BJ (cell line): Measurements from ENCODE around the gene ZNF70. TPM values are rescaled to one million over a fixed set of nuclear protein-coding genes. Genes with fewer than 3 reads are reported as not detected.

ENCODE experiments used
- CTCF ChIA-PET: fragments of 350-600 bp; formaldehyde crosslinking; extraction: SDS; loops from one replicate; lab custom pipeline; 2021; ENCODE audit warnings: antibody characterized with exemption, inconsistent platforms; lab: Yijun Ruan, JAX
- POLR2A ChIA-PET: fragments of 300-600 bp; sonication (Branson Sonifier 250); formaldehyde crosslinking; extraction: SDS; loops from one replicate; lab custom pipeline; 2021; ENCODE audit warnings: antibody characterized with exemption; lab: Charles Lee
- DNase-seq: peaks from one replicate; pipeline ENCODE4 v3.0.0-alpha.2; 2011; ENCODE audit warnings: low read depth
- H3K27me3 ChIP-seq: 2 replicates; pipeline ENCODE4 v1.6.0; 2011; ENCODE audit warnings: low read length; ENCODE audit not compliant: control insufficient read depth, insufficient read depth
- H3K36me3 ChIP-seq: 2 replicates; pipeline ENCODE4 v1.5.1; 2011; ENCODE audit warnings: low read length; ENCODE audit not compliant: control insufficient read depth, insufficient read depth
- H3K4me3 ChIP-seq: 2 replicates; pipeline ENCODE4 v1.5.1; 2011; ENCODE audit warnings: low read depth, mild to moderate bottlenecking, control low read depth, low read length
- CTCF ChIP-seq: IDR thresholded peaks from 2 replicates; pipeline ENCODE4 v1.5.1; 2011; ENCODE audit warnings: low read depth, mild to moderate bottlenecking, control low read depth, inconsistent platforms, low read length, moderate library complexity; ENCODE audit not compliant: insufficient read depth
- polyA plus RNA-seq: library from polyadenylated mRNA; depleted of rRNA; stranded (reverse); fragments of >200 nt; gene quantifications from 2 replicates; pipeline ENCODE4 v1.2.3, GENCODE V29; 2011

ZNF70 gene
- polyA plus RNA-seq, 1 experiment = 1.4 TPM

GRCh38 chr22:23695571-23696325 lies 55.2 kb downstream of the ZNF70 start:
- DNase-seq = no peak
- no peaks in the 10 kb centered on the region for H3K27me3 ChIP-seq
- CTCF ChIA-PET = no interaction called here
- POLR2A ChIA-PET = no interaction called here
- H3K36me3 ChIP-seq = peaks cover 21% of the 10 kb centered on the region
- no peak overlapping the region for H3K4me3 ChIP-seq
- no peak for TF ChIP-seq CTCF

- ChIA-PET POLR2A (no interaction called here), CTCF (no interaction called here)
- Histone ChIP-seq H3K36me3 (peaks cover 20% of the 10 kb centered on the region), H3K27me3 (no peaks in the 10 kb centered on the region), H3K4me3 (no peak overlapping the region)
- DNase-seq = no peak
- TF ChIP-seq CTCF = no peak
Observed at GRCh38 chr22:23695141-23695540, 55.8 kb downstream of the ZNF70 start.

GRCh38 chr22:23693979-23694680 lies 56.8 kb downstream of the ZNF70 start:
- H3K27me3 ChIP-seq = no peaks in the 10 kb centered on the region
- peaks cover 19% of the 10 kb centered on the region for H3K36me3 ChIP-seq
- no peak overlapping the region for H3K4me3 ChIP-seq
- no peak for TF ChIP-seq CTCF
- POLR2A ChIA-PET = no interaction called here
- CTCF ChIA-PET = interaction anchor here (0.7 to 1.4 kb wide), 2 partner anchors 10 to 18 kb away, joined by 3 read pairs; no protein-coding TSS in a partner anchor
- DNase-seq = no peak

- no peak for TF ChIP-seq CTCF
- Histone ChIP-seq H3K27me3 (no peaks in the 10 kb centered on the region), H3K36me3 (peaks cover 18% of the 10 kb centered on the region), H3K4me3 (no peak overlapping the region)
- CTCF ChIA-PET = interaction anchor here (1.1 to 1.4 kb wide), 2 partner anchors 10 to 20 kb away, joined by 3 to 4 read pairs; no protein-coding TSS in a partner anchor
- DNase-seq = no peak
- POLR2A ChIA-PET = no interaction called here
Observed at GRCh38 chr22:23692598-23693291, 58.2 kb downstream of the ZNF70 start.
